Coronary artery (tissue), 2 donors: ENCODE measurements around the gene PPCS.

ENCODE experiments used
- DNase-seq: peaks from one replicate; pipeline ENCODE4 v3.0.0-alpha.2; 2017; ENCODE audit warnings: low spot score
- H3K27ac ChIP-seq, 2 donors: fragments of 200-600 bp; sonication (generic); one replicate each; pipeline ENCODE4 v1.5.1; 2016 to 2019
- H3K4me3 ChIP-seq: fragments of 200-600 bp; sonication (generic); 2 replicates; pipeline ENCODE4 v1.5.1; 2016; ENCODE audit warnings: mild to moderate bottlenecking, moderate library complexity
- TF ChIP-seq, protein P1 (sequence below): fragments of 200-600 bp; sonication (generic); IDR thresholded peaks from one replicate; pipeline ENCODE4 v1.5.1; 2019; ENCODE audit warnings: antibody characterized with exemption

Gene PPCS

DNA sequence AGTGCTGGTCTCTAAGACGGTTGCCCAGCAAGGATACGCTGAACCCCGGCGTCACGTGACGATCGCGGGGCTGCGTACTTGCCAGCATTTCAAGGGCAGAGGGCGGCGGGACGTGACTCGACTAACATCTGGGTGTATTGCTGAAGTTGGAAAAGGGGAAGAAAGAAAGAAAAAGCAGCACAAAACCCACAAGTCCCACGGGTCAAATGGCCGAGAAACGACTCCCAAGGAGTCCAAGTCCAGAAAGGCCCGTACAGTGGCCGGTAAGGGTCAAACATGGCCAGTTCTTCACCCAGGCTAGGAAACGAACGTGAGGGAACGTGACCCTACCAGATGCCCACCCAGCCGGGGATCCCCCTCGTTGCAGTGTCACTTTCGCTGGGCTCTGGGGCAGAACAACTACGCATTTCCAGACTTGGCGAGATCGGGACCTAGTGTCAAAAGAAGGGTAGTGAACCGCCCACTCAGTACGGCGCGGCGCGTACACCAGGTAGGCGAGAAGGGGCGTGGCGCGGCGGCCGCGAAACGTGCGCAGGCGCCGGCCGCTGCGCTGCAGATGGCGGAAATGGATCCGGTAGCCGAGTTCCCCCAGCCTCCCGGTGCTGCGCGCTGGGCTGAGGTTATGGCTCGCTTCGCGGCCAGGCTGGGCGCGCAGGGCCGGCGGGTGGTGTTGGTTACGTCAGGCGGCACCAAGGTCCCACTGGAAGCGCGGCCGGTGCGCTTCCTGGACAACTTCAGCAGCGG lies at the start of gene PPCS, which contains the start of gene ZMYND12:
Gene PPCS, plus strand, starts transcription at position 534 of the 744 bp plus-strand sequence. Its CDS starts 23 bp downstream, at position 557.
Gene ZMYND12, minus strand, starts transcription at position 13 of the 744 bp plus-strand sequence. CDS start 25 bp downstream, outside the sequence.
- TF ChIP-seq, protein P1, sequence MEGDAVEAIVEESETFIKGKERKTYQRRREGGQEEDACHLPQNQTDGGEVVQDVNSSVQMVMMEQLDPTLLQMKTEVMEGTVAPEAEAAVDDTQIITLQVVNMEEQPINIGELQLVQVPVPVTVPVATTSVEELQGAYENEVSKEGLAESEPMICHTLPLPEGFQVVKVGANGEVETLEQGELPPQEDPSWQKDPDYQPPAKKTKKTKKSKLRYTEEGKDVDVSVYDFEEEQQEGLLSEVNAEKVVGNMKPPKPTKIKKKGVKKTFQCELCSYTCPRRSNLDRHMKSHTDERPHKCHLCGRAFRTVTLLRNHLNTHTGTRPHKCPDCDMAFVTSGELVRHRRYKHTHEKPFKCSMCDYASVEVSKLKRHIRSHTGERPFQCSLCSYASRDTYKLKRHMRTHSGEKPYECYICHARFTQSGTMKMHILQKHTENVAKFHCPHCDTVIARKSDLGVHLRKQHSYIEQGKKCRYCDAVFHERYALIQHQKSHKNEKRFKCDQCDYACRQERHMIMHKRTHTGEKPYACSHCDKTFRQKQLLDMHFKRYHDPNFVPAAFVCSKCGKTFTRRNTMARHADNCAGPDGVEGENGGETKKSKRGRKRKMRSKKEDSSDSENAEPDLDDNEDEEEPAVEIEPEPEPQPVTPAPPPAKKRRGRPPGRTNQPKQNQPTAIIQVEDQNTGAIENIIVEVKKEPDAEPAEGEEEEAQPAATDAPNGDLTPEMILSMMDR: no peak
- H3K27ac ChIP-seq: peak within 1 kb of the TSS; percentile 86 to 92
- peak; percentile 90 for DNase-seq
- peak within 1 kb of the TSS; percentile 82 for H3K4me3 ChIP-seq

DNA sequence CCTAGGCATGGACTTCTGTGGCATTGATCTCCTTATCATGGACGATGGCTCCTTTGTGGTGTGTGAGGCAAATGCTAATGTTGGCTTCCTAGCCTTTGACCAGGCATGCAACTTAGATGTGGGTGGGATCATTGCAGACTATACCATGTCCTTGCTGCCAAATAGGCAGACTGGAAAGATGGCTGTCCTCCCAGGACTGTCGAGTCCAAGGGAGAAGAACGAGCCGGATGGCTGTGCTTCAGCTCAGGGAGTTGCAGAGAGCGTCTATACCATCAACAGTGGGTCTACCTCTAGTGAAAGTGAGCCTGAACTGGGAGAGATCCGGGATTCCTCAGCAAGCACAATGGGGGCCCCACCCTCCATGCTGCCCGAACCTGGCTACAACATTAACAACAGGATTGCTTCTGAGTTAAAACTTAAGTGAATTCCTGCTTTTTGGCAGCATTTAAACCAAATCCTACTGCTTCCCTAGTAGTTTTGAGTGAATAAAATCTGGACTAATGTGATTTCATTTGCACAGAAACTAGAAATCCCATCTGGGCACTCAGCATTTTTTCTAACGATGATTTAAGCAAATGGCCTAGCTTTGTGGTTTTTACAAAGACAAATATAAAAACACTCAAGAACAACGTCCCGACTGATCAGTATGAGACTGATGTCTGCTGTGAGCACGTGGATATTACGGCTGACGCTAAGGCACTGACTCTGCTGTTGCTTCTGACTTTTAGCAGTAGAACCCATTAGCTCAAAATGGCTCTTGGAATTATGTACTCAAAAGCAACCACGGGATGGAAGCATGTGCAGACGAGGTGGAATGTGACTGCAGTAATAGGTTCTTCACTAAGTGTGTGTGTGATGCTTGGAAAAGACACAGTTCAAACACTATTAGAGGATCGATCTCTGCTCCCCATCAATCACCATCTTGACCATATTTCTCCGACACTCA lies 41.5 kb upstream of the PPCS start:
- TF ChIP-seq, protein P1: no peak
- DNase-seq: no peak
- H3K27ac ChIP-seq: no peak overlapping the region
- H3K4me3 ChIP-seq: no peak overlapping the region

DNA sequence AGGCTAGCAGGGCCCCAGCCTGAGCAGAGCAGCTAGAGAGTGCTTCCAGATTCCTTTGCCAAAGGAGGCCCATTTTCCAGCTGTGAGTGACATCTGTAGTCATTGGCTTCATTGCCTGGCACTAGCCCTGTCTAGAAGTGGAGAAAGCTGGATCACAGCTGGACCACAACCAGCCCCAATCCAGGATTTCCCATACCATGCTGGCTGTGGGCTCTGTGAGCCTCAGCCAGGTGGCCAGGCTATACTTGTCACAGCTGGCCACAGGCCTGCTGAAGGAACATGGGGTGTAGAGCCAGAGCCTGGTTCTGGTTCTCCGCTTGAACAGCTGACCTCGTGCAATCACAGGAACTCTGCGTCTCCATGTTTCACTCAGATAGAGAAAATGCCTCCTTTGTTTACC lies 39.2 kb upstream of the PPCS start:
- no peak for DNase-seq
- Histone ChIP-seq H3K4me3 (no peak overlapping the region), H3K27ac (no peak overlapping the region)
- TF ChIP-seq, protein P1: no peak

DNA sequence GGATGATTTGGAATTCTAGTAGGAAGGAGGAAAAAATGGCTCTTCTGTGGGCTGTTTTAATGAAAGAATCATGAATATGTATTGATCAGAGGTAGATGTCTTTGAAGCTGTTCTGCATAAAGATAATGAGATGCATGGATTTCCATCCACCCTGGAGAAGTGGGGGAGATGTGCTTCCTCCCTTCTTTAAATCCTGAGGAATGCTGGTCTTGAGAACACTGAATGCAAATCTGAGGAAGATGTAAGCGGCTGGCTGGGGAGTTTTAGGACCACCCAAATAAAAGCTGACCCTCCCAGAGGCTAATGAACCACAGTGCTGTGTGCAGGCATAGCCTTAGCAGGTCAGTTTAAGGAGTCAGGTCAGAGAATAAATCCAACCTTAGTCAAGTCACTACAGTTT lies 37.8 kb upstream of the PPCS start:
- H3K4me3 ChIP-seq: no peak overlapping the region
- no peak overlapping the region for H3K27ac ChIP-seq
- no peak for DNase-seq
- TF ChIP-seq, protein P1: no peak

DNA sequence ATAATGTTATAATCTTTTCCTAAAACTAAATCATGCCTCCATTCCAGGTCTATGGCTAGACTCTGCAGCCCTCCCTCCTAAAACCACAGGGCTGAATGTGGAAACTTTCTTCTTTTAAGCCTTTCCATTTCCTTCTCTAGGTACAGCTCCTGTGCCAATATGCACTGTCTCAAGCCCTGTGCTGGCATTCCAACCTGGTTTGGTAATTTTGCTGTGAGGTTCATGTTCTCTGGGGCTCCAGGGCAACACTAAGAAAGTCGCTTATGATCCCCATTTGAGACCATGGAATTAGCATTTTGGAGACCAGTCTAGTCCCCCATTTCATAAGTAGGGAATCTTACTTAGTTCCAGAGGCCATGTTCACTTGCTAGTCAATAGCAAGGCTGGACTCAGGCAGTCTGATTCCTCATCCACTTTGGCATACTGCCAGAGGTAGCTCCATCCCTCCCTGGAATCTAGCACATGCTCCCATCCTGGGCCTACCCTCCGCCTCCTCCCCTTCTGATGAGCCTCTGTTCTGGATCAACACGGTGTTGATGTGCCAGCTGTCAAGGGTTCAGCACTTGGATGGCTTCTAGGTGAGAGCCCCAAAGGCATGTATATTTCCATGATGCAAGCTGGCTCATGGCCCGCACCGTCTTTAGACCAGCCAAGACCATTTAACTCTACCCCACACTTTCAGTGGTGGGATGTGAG lies 37.1 kb upstream of the PPCS start:
- no peak for DNase-seq
- TF ChIP-seq, protein P1: no peak
- no peak overlapping the region for H3K4me3 ChIP-seq
- no peak overlapping the region for H3K27ac ChIP-seq

DNA sequence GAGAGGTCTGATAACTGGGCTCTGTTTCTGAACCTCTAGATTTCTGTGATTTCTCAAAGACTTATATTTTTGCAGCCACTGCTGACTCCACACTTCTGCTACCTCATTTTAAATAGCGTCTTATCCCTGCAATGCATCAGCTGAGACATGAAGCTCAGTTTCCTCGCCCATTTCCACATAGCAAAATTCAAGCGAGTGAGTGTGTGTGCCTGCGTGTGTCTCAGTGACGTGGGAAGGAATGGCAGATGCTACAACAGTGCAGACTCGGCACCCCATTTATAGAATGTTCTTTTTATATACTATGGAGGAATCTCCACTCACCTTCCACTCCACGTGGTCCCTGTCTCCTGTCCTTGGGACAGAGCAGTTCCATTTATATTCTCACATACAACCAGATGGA lies 36.2 kb upstream of the PPCS start:
- no peak for DNase-seq
- H3K27ac ChIP-seq: no peak overlapping the region
- no peak overlapping the region for H3K4me3 ChIP-seq
- TF ChIP-seq, protein P1: no peak
